ENCODE results near the gene MAEA.

The MAEA gene

GRCh38 chr4:1289207-1290164 is at the start of gene MAEA:
Gene MAEA (plus strand): TSS chr4:1289891. CDS start chr4:1289914, 23 bp downstream.
- peak; percentile 88 for DNase-seq (ENCODE audit: low read depth)

- DNase-seq (ENCODE audit: low read depth): no peak
Measured at GRCh38 chr4:1239950-1240307, 49.8 kb upstream of the MAEA start.

- no peak for DNase-seq (ENCODE audit: low read depth)
Measured at GRCh38 chr4:1240721-1241465, 48.8 kb upstream of the MAEA start.

GRCh38 chr4:1241466-1241935 is 48.2 kb upstream of the MAEA start:
- no peak for DNase-seq (ENCODE audit: low read depth)

GRCh38 chr4:1241936-1242505 is 47.7 kb upstream of the MAEA start:
- DNase-seq (ENCODE audit: low read depth): no peak

GRCh38 chr4:1242506-1243450 is 46.9 kb upstream of the MAEA start:
- no peak for DNase-seq (ENCODE audit: low read depth)

- no peak for DNase-seq (ENCODE audit: low read depth)
Measured at GRCh38 chr4:1243451-1244080, 46.1 kb upstream of the MAEA start.

- no peak for DNase-seq (ENCODE audit: low read depth)
Measured at GRCh38 chr4:1244081-1244977, 45.4 kb upstream of the MAEA start.

- DNase-seq (ENCODE audit: low read depth): no peak
Measured at GRCh38 chr4:1244978-1245471, 44.7 kb upstream of the MAEA start.

GRCh38 chr4:1245481-1246051 is 44.1 kb upstream of the MAEA start:
- no peak for DNase-seq (ENCODE audit: low read depth)

GRCh38 chr4:1246111-1246881 is 43.4 kb upstream of the MAEA start:
- no peak for DNase-seq (ENCODE audit: low read depth)

- DNase-seq (ENCODE audit: low read depth): no peak
Measured at GRCh38 chr4:1246901-1247863, 42.5 kb upstream of the MAEA start.

- no peak for DNase-seq (ENCODE audit: low read depth)
Measured at GRCh38 chr4:1247864-1248244, 41.8 kb upstream of the MAEA start.

GRCh38 chr4:1248245-1249147 is 41.2 kb upstream of the MAEA start, which contains the start of gene CTBP1:
Gene CTBP1 (minus strand): TSS chr4:1249130. CDS start chr4:1241331, 7,799 bp downstream.
- peak; percentile 33 for DNase-seq (ENCODE audit: low read depth)

- peak; percentile 23 for DNase-seq (ENCODE audit: low read depth)
Measured at GRCh38 chr4:1249148-1249730, 40.5 kb upstream of the MAEA start.
